Activated naive CD4-positive, alpha-beta T cell treated with anti-CD3 and anti-CD28 coated beads for 36 hours (primary cell): ENCODE data around the gene PPP3R1. TPM values are rescaled to one million over a fixed set of nuclear protein-coding genes. Genes with fewer than 3 reads are reported as not detected.
A peak's percentile ranks its signal among the peaks of the same experiment; 100 is the strongest.

Experiments
- CTCF ChIA-PET: fragments of 350-600 bp; sonication (Branson Sonifier 250); formaldehyde crosslinking; loops from one replicate; lab custom pipeline; 2021; ENCODE audit warnings: antibody characterized with exemption; lab: Charles Lee
- DNase-seq: peaks from one replicate; pipeline ENCODE4 v3.0.0-alpha.2; 2020
- H3K27ac Mint-ChIP-seq: one replicate; pipeline ENCODE4 v1.8.0; 2021; ENCODE audit warnings: mild to moderate bottlenecking, mixed read lengths
- H3K27me3 Mint-ChIP-seq: one replicate; pipeline ENCODE4 v1.8.0; 2021; ENCODE audit warnings: low read depth, mixed read lengths
- H3K36me3 Mint-ChIP-seq: one replicate; pipeline ENCODE4 v1.8.0; 2021; ENCODE audit warnings: low read depth, mixed read lengths
- H3K4me1 Mint-ChIP-seq: one replicate; pipeline ENCODE4 v1.8.0; 2021; ENCODE audit warnings: low read depth, mixed read lengths
- H3K4me3 Mint-ChIP-seq: one replicate; pipeline ENCODE4 v1.8.0; 2021; ENCODE audit warnings: mild to moderate bottlenecking, moderate library complexity, mixed read lengths
- H3K9me3 Mint-ChIP-seq: one replicate; pipeline ENCODE4 v1.8.0; 2021; ENCODE audit warnings: mixed read lengths
- intact Hi-C: fragments of 100-400 bp; cut with micrococcal nuclease; formaldehyde crosslinking; loops from one replicate; pipeline ENCODE4 v1.15.1; 2023
- total RNA-seq, 2 experiments: library from RNA; stranded (reverse); gene quantifications; one replicate each; pipeline ENCODE4 v1.2.3, GENCODE V29; 2021

PPP3R1 gene
- total RNA-seq = 10 to 100 TPM; 61.3 to 63.5 TPM

- no peaks in the 10 kb centered on the region for H3K27me3 Mint-ChIP-seq
- peaks cover 14% of the 10 kb centered on the region for H3K36me3 Mint-ChIP-seq
- peak within 1 kb of the TSS; percentile 97 for H3K27ac Mint-ChIP-seq
- CTCF ChIA-PET = interaction anchor here (0.6 to 1.2 kb wide), 4 partner anchors 50 to 189 kb away, joined by 3 to 4 read pairs (median 4); no protein-coding TSS in a partner anchor
- intact Hi-C loops = loop anchor here (1.0 to 5.0 kb wide), 8 partner anchors 188 to 856 kb away; partner anchors contain the start of gene ETAA1
- peak; percentile 95 for DNase-seq
- H3K4me3 Mint-ChIP-seq = peak within 1 kb of the TSS; percentile 98
- H3K9me3 Mint-ChIP-seq = no peaks in the 10 kb centered on the region
- H3K4me1 Mint-ChIP-seq = peaks cover 40% of the 10 kb centered on the region
These were observed at the start of gene PPP3R1 for GRCh38 chr2:68252400-68253218. Gene PPP3R1, minus strand, starts transcription at chr2:68252532. Its CDS starts 405 bp downstream, at chr2:68252127.

GRCh38 chr2:68295516-68295915 is 43.2 kb upstream of the PPP3R1 start:
- no peaks in the 10 kb centered on the region for H3K9me3 Mint-ChIP-seq
- CTCF ChIA-PET = interaction anchor here (3.3 kb wide), 1 partner anchor 12 kb away, joined by 14 read pairs; no protein-coding TSS in a partner anchor
- no peak overlapping the region for H3K27ac Mint-ChIP-seq
- no peaks in the 10 kb centered on the region for H3K4me1 Mint-ChIP-seq
- intact Hi-C loops = no loop called here
- no peak for DNase-seq
- no peak overlapping the region for H3K4me3 Mint-ChIP-seq
- H3K36me3 Mint-ChIP-seq = no peaks in the 10 kb centered on the region
- peaks cover 8% of the 10 kb centered on the region for H3K27me3 Mint-ChIP-seq

GRCh38 chr2:68294913-68295312 is 42.6 kb upstream of the PPP3R1 start:
- intact Hi-C loops = no loop called here
- H3K4me1 Mint-ChIP-seq = no peaks in the 10 kb centered on the region
- H3K36me3 Mint-ChIP-seq = no peaks in the 10 kb centered on the region
- no peak for DNase-seq
- H3K27ac Mint-ChIP-seq = no peak overlapping the region
- CTCF ChIA-PET = interaction anchor here (1.5 to 4.4 kb wide), 3 partner anchors 12 to 172 kb away, joined by 4 to 23 read pairs (median 14); no protein-coding TSS in a partner anchor
- H3K27me3 Mint-ChIP-seq = peaks cover 8% of the 10 kb centered on the region
- no peak overlapping the region for H3K4me3 Mint-ChIP-seq
- H3K9me3 Mint-ChIP-seq = no peaks in the 10 kb centered on the region

GRCh38 chr2:68294187-68294586 is 41.9 kb upstream of the PPP3R1 start:
- Mint-ChIP-seq H3K36me3 (no peaks in the 10 kb centered on the region), H3K27me3 (peaks cover 8% of the 10 kb centered on the region), H3K27ac (no peak overlapping the region), H3K4me3 (no peak overlapping the region), H3K4me1 (no peaks in the 10 kb centered on the region), H3K9me3 (no peaks in the 10 kb centered on the region)
- CTCF ChIA-PET = interaction anchor here (1.5 to 4.4 kb wide), 3 partner anchors 11 to 171 kb away, joined by 4 to 23 read pairs (median 14); no protein-coding TSS in a partner anchor
- no peak for DNase-seq
- intact Hi-C loops = no loop called here

- intact Hi-C loops = no loop called here
These were observed 41.4 kb upstream of the PPP3R1 start for GRCh38 chr2:68293755-68294154.

GRCh38 chr2:68293024-68293423 is 40.7 kb upstream of the PPP3R1 start:
- no peaks in the 10 kb centered on the region for H3K9me3 Mint-ChIP-seq
- intact Hi-C loops = no loop called here
- H3K36me3 Mint-ChIP-seq = no peaks in the 10 kb centered on the region
- DNase-seq = no peak
- H3K27ac Mint-ChIP-seq = no peak overlapping the region
- no peaks in the 10 kb centered on the region for H3K4me1 Mint-ChIP-seq
- CTCF ChIA-PET = interaction anchor here (3.3 to 4.4 kb wide), 2 partner anchors 10 to 170 kb away, joined by 14 to 23 read pairs; no protein-coding TSS in a partner anchor
- no peak overlapping the region for H3K4me3 Mint-ChIP-seq
- H3K27me3 Mint-ChIP-seq = peaks cover 9% of the 10 kb centered on the region

More at GRCh38 chr2:68293755-68294154, 41.4 kb upstream of the PPP3R1 start:
- Mint-ChIP-seq H3K4me3 (no peak overlapping the region), H3K27me3 (peaks cover 6% of the 10 kb centered on the region), H3K36me3 (no peaks in the 10 kb centered on the region), H3K9me3 (no peaks in the 10 kb centered on the region), H3K4me1 (no peaks in the 10 kb centered on the region), H3K27ac (no peak overlapping the region)
- no peak for DNase-seq
- CTCF ChIA-PET = interaction anchor here (1.5 to 4.4 kb wide), 3 partner anchors 11 to 171 kb away, joined by 4 to 23 read pairs (median 14); no protein-coding TSS in a partner anchor

GRCh38 chr2:68292108-68292710 is 39.9 kb upstream of the PPP3R1 start:
- H3K4me1 Mint-ChIP-seq = no peaks in the 10 kb centered on the region
- H3K27ac Mint-ChIP-seq = no peak overlapping the region
- CTCF ChIA-PET = interaction anchor here (0.7 to 4.4 kb wide), 10 partner anchors 9 to 172 kb away, joined by 3 to 23 read pairs (median 4); no protein-coding TSS in a partner anchor
- peak; percentile 16 for DNase-seq
- intact Hi-C loops = loop anchor here (1.0 kb wide), 1 partner anchor 170 kb away; no protein-coding TSS in a partner anchor
- H3K9me3 Mint-ChIP-seq = no peaks in the 10 kb centered on the region
- no peak overlapping the region for H3K4me3 Mint-ChIP-seq
- H3K27me3 Mint-ChIP-seq = peaks cover 9% of the 10 kb centered on the region
- H3K36me3 Mint-ChIP-seq = no peaks in the 10 kb centered on the region

- CTCF ChIA-PET = interaction anchor here (0.7 to 4.4 kb wide), 8 partner anchors 99 to 1271 kb away, joined by 3 to 23 read pairs (median 4); no protein-coding TSS in a partner anchor
- Mint-ChIP-seq H3K27ac (no peak overlapping the region), H3K4me1 (no peaks in the 10 kb centered on the region), H3K9me3 (no peaks in the 10 kb centered on the region), H3K27me3 (peaks cover 9% of the 10 kb centered on the region), H3K4me3 (no peak overlapping the region), H3K36me3 (no peaks in the 10 kb centered on the region)
- intact Hi-C loops = no loop called here
- no peak for DNase-seq
These were observed 39.0 kb upstream of the PPP3R1 start for GRCh38 chr2:68291314-68291713.

GRCh38 chr2:68290901-68291300 is 38.6 kb upstream of the PPP3R1 start:
- CTCF ChIA-PET = interaction anchor here (0.7 to 4.4 kb wide), 6 partner anchors 98 to 1271 kb away, joined by 3 to 23 read pairs (median 4); no protein-coding TSS in a partner anchor
- Mint-ChIP-seq H3K27me3 (peaks cover 9% of the 10 kb centered on the region), H3K9me3 (no peaks in the 10 kb centered on the region), H3K27ac (no peak overlapping the region), H3K4me3 (no peak overlapping the region), H3K4me1 (no peaks in the 10 kb centered on the region), H3K36me3 (no peaks in the 10 kb centered on the region)
- intact Hi-C loops = no loop called here
- DNase-seq = no peak

- Mint-ChIP-seq H3K9me3 (no peaks in the 10 kb centered on the region), H3K27ac (no peak overlapping the region), H3K36me3 (no peaks in the 10 kb centered on the region), H3K27me3 (peaks cover 12% of the 10 kb centered on the region), H3K4me3 (no peak overlapping the region), H3K4me1 (no peaks in the 10 kb centered on the region)
- CTCF ChIA-PET = interaction anchor here (1.8 kb wide), 1 partner anchor 165 kb away, joined by 9 read pairs; no protein-coding TSS in a partner anchor
- intact Hi-C loops = no loop called here
- no peak for DNase-seq
These were observed 35.5 kb upstream of the PPP3R1 start for GRCh38 chr2:68287580-68288441.

- no peak overlapping the region for H3K4me3 Mint-ChIP-seq
- no peaks in the 10 kb centered on the region for H3K9me3 Mint-ChIP-seq
- H3K27me3 Mint-ChIP-seq = peaks cover 8% of the 10 kb centered on the region
- H3K27ac Mint-ChIP-seq = no peak overlapping the region
- no peaks in the 10 kb centered on the region for H3K36me3 Mint-ChIP-seq
- no peak for DNase-seq
- CTCF ChIA-PET = interaction anchor here (0.7 to 3.2 kb wide), 5 partner anchors 12 to 162 kb away, joined by 3 to 20 read pairs (median 3); no protein-coding TSS in a partner anchor
- H3K4me1 Mint-ChIP-seq = no peaks in the 10 kb centered on the region
- intact Hi-C loops = no loop called here
These were observed 32.6 kb upstream of the PPP3R1 start for GRCh38 chr2:68284896-68285295.
